Putamen (tissue), 1 donor: Measurements from ENCODE around the gene TXNL4A.
A peak's percentile ranks its signal among the peaks of the same experiment; 100 is the strongest.
"Not testable (repeated sequence)": the region's sequence is repeated elsewhere in the genome, so short reads cannot be mapped to it uniquely, and the experiment has no call there.

Experiments
- DNase-seq: peaks from one replicate; pipeline ENCODE4 v3.0.0-alpha.2; 2016; ENCODE audit warnings: low spot score

Gene TXNL4A

GRCh38 chr18:79999701-80000100 is 11.3 kb upstream of the TXNL4A start:
- DNase-seq, result not testable (repeated sequence)

GRCh38 chr18:79991494-79991893 is 3.1 kb upstream of the TXNL4A start:
- no peak for DNase-seq

GRCh38 chr18:79989195-79989497 is 783 bp upstream of the TXNL4A start:
- no peak for DNase-seq

- peak; percentile 65 for DNase-seq
Measured at GRCh38 chr18:79988071-79988450, 302 bp downstream of the TXNL4A start.

- no peak for DNase-seq
Measured at GRCh38 chr18:79987566-79987965, 797 bp downstream of the TXNL4A start.

- no peak for DNase-seq
Measured at GRCh38 chr18:79986726-79987125, 1.6 kb downstream of the TXNL4A start.

GRCh38 chr18:79985172-79985571 is 3.2 kb downstream of the TXNL4A start:
- DNase-seq, result no peak

- no peak for DNase-seq
Measured at GRCh38 chr18:79983793-79984192, 4.6 kb downstream of the TXNL4A start.

- DNase-seq, result no peak
Measured at GRCh38 chr18:79983253-79983652, 5.1 kb downstream of the TXNL4A start.

- DNase-seq, result peak; percentile 63
Measured at GRCh38 chr18:79982736-79983135, 5.6 kb downstream of the TXNL4A start.

- DNase-seq, result no peak
Measured at GRCh38 chr18:79980585-79980984, 7.8 kb downstream of the TXNL4A start.

- no peak for DNase-seq
Measured at GRCh38 chr18:79979843-79980242, 8.5 kb downstream of the TXNL4A start.

GRCh38 chr18:79975985-79976680 is 12.2 kb downstream of the TXNL4A start:
- no peak for DNase-seq

- no peak for DNase-seq
Measured at GRCh38 chr18:79975043-79975442, 13.3 kb downstream of the TXNL4A start.

GRCh38 chr18:79974025-79974654 is 14.2 kb downstream of the TXNL4A start:
- DNase-seq, result no peak

- DNase-seq, result no peak
Measured at GRCh38 chr18:79973517-79973916, 14.8 kb downstream of the TXNL4A start.

- no peak for DNase-seq
Measured at GRCh38 chr18:79972720-79973119, 15.6 kb downstream of the TXNL4A start.

GRCh38 chr18:79971986-79972385 is 16.4 kb downstream of the TXNL4A start:
- no peak for DNase-seq

- DNase-seq, result no peak
Measured at GRCh38 chr18:79971211-79971952, 17.0 kb downstream of the TXNL4A start.

- DNase-seq, result no peak
Measured at GRCh38 chr18:79970419-79971133, 17.8 kb downstream of the TXNL4A start.

GRCh38 chr18:79965119-79965902 is 23.1 kb downstream of the TXNL4A start:
- no peak for DNase-seq
